AG04449 (cell line): ENCODE results near the gene PARD3B.

Source experiments
- CTCF ChIA-PET: fragments of 350-600 bp; formaldehyde crosslinking; extraction: SDS; loops from one replicate; lab custom pipeline; 2021; ENCODE audit warnings: antibody characterized with exemption; lab: Yijun Ruan, JAX
- POLR2A ChIA-PET: fragments of 400-600, 350-600 bp; formaldehyde crosslinking; extraction: SDS; loops from one replicate; lab custom pipeline; 2020; ENCODE audit warnings: antibody characterized with exemption, inconsistent platforms; lab: Yijun Ruan, JAX
- DNase-seq: peaks from one replicate; pipeline ENCODE4 v3.0.0-alpha.2; 2010; ENCODE audit warnings: low read depth, low spot score
- H3K4me3 ChIP-seq: 2 replicates; pipeline ENCODE4 v1.5.1; 2011; ENCODE audit warnings: low read depth, mild to moderate bottlenecking, control low read depth, low read length
- TF ChIP-seq, protein P1 (sequence below): IDR thresholded peaks from one replicate; pipeline ENCODE4 v1.5.1; 2011; ENCODE audit warnings: mild to moderate bottlenecking, moderate library complexity, low read length, control low read depth, inconsistent platforms; ENCODE audit not compliant: insufficient read depth; ENCODE audit errors: missing control alignments

PARD3B gene

GRCh38 chr2:205017381-205017780 is 472.1 kb downstream of the PARD3B start:
- TF ChIP-seq, protein P1, sequence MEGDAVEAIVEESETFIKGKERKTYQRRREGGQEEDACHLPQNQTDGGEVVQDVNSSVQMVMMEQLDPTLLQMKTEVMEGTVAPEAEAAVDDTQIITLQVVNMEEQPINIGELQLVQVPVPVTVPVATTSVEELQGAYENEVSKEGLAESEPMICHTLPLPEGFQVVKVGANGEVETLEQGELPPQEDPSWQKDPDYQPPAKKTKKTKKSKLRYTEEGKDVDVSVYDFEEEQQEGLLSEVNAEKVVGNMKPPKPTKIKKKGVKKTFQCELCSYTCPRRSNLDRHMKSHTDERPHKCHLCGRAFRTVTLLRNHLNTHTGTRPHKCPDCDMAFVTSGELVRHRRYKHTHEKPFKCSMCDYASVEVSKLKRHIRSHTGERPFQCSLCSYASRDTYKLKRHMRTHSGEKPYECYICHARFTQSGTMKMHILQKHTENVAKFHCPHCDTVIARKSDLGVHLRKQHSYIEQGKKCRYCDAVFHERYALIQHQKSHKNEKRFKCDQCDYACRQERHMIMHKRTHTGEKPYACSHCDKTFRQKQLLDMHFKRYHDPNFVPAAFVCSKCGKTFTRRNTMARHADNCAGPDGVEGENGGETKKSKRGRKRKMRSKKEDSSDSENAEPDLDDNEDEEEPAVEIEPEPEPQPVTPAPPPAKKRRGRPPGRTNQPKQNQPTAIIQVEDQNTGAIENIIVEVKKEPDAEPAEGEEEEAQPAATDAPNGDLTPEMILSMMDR = no peak
- ChIA-PET CTCF (no interaction called here), POLR2A (no interaction called here)
- no peak for DNase-seq
- H3K4me3 ChIP-seq = no peak overlapping the region

GRCh38 chr2:205017912-205018311 is 472.6 kb downstream of the PARD3B start:
- TF ChIP-seq, protein P1 = no peak
- H3K4me3 ChIP-seq = no peak overlapping the region
- ChIA-PET CTCF (no interaction called here), POLR2A (no interaction called here)
- DNase-seq = no peak

DNA sequence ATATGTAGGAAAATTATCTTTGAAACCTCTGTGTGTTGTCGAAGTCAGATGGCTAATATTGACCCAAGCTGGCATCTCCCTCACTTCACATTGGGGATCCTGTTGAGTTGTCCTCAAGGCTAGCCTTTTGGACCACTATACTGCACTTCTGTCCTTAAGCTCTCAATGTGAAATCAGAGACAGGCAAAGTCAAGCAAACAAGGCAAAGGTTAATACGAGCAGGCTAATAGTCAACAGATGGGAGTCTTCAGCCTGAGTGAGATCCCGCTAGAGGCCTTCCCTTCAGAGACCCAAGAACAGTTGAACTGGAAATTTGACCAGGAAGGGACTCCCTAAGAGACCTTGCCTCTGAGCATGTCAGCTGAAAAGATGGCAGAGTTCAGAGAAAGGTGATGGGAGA is 475.4 kb downstream of the PARD3B start:
- ChIA-PET CTCF (no interaction called here), POLR2A (no interaction called here)
- TF ChIP-seq, protein P1 = no peak
- H3K4me3 ChIP-seq = no peak overlapping the region
- DNase-seq = no peak

DNA sequence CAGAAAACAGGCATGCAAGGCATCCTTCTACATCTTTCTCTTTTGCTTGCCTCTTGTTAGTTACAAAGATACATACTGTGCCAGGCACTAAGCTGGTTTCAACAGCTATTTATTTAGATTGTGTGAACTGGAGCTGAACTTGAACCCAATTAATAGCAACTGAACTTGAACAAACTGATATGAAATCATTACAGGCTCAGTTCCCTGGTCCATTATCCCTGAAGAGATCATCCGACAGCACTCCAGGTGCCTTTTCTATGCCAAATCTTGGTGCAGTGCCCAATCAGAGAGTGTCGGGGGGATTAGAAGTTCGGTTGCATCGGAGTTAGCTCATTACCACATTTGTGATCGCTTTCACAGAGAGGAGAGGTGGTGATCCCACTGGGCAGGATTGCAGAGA is 477.6 kb downstream of the PARD3B start:
- POLR2A ChIA-PET = no interaction called here
- no peak overlapping the region for H3K4me3 ChIP-seq
- no peak for DNase-seq
- TF ChIP-seq, protein P1 = no peak
- CTCF ChIA-PET = no interaction called here

DNA sequence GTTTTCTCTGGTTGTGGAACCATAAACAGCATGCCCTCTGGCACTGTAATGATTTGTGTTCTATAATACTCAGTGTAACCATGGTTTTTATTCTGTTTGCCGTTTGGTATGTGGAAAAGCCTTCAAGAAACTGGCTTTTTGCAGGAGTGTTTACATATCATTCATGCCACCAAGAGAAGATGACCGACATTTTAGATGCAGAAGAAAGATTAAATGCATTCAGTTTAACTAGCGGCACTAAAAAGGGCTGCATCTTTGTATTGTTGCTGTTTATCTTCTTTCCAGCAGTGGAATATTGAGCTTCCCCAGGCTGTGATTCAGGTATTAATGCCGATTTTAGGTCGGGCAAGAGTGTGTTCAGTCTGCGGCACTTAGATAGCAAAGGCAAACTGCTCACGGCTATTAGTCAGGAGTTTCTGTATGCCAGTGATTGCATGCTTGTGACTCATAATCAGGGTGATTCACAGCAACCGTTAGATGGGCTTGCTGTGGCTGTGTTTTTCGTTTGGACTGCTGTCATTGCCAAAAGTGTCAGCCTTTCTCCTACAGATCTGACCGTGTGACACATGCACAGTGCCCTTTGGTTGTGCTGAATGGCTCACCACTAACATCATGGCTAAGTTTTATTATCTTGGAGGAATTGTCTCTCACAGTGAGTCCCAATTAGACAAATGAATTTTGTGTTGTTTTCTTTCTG is 479.7 kb downstream of the PARD3B start:
- H3K4me3 ChIP-seq = peak overlapping the region; percentile 48
- DNase-seq = peak; percentile 79
- ChIA-PET POLR2A (no interaction called here), CTCF (no interaction called here)
- TF ChIP-seq, protein P1 = no peak

- ChIA-PET CTCF (no interaction called here), POLR2A (no interaction called here)
- TF ChIP-seq, protein P1 = no peak
- DNase-seq = no peak
- peak overlapping the region; percentile 18; the same call in 1 of the 2 replicates for H3K4me3 ChIP-seq
Measured at GRCh38 chr2:205025580-205026240, 480.4 kb downstream of the PARD3B start.
